HG03342 (cell line): ENCODE results near the gene TUBA1B.
"Not testable (repeated sequence)": the region's sequence is repeated elsewhere in the genome, so short reads cannot be mapped to it uniquely, and the experiment has no call there.

Experiments
- ATAC-seq: cut with Tn5 transposase; IDR thresholded peaks from one replicate; pipeline ENCODE4 v1.9.1; 2021; ENCODE audit warnings: mild to moderate bottlenecking, moderate library complexity; ENCODE audit not compliant: unreplicated experiment

Gene TUBA1B

DNA sequence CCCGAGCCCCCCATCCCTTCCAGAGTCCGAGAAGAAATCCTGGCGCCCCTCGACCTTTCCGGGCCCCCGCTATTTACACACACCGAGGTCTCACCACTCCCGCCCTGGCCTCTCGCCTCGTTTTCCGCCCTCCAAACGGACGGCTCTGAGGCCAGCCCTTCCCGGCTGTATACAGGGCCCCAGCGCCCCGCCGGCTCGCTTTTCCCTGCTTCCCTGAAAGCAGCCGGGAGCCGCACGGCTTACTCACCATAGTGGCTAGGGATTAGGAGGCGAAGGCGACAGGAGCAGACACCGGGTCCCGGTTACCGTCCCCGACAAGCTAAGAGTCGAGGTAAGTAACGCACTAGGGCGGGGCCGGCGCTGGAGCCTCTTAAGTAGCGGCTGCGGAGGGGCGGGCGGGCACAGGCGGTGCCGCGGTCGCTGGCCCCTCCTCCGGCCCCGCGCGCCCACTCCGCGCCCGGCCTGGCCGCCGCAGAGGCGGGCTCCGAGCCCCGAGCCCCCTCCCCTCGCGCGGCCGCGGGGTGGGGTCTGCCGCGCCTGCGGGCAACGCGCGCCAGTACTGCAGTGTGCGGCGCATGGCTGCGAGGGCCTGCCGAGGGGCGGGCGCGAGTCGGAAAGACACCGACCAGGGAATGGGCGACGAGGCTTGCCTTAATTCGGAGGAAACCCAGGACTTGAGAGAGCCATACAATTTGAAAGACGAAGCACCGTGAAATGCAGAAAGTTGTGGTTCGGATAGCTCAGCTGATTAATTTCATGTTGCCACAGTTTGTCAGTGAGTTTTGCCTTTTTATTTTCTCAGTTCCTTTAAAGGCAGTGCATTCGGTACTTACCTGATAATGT is at the start of gene TUBA1B:
Gene TUBA1B (minus strand): TSS at position 345 of the 843 bp plus-strand sequence. CDS start 95 bp downstream, at position 250.
- peak; percentile 68 for ATAC-seq

DNA sequence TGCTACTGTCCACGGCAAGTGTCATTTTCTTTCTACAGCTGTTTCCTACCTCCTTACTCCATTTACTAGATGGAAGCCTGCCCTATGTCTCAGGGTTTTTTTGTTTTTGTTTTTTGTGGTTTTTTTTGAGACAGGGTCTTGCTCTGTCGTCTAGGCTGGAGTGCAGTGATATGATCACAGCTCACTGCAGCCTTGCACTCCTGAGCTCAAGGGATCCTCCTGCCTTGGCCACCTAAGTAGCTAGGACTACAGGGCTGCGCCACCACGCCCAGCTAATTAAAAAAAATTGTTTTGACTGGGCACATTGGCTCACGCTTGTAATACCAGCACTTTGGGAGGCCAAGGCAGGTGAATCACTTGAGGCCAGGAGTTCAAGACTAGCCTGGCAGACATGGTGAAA is 43.0 kb upstream of the TUBA1B start:
- ATAC-seq = no peak

DNA sequence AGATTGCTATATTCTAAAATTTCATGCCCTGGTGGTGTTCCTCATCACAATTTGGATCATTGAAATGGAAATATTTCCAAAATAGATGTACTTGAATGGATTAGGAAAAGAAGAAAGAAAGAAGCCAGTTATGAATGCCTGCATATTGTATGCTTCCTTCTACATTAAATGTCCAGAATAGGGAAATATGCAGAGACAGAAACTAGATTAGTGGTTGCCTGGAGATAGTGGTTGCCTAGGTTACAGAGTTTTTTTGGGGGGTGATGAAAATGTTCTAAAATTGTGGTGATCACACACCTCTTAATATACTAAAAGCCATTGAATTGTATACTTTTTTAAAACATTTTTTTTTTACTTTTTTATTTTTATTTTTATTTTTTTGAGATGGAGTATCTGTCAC is 39.7 kb upstream of the TUBA1B start:
- ATAC-seq = no peak

DNA sequence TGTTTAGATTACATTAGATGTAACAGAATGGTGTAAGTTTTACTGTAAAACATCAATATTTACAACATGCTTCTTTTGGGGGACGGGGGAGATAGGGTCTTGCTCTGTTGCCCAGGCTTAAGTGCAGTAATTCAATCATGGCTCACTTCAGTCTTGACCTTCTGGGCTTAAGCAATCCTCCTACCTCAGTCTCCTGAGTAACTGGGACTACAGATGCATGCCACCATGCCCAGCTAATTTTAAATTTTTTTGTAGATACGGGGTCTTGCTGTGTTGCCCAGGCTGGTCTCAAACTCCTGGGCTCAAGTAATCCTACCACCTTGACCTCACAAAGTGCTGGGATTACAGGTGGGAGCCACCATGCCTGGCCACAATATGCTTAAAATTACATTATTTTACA is 33.9 kb upstream of the TUBA1B start:
- ATAC-seq = no peak

DNA sequence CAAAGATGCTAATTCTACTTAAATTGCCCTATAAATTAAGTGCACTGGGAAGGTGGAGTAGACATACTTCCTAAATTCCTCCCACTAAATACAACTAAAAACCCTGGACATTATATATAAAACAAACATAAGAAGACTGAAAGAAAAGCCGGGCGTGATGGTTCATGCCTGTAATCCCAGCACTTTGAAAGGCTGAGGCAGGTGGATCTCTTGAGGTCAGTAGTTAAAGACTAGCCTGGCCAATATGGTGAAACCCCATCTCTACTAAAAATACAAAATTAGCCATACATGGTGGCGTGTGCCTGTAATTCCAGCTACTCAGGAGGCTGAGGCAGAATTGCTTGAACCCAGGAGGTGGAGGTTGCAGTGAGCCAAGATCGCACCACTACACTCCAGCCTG is 30.7 kb upstream of the TUBA1B start:
- ATAC-seq = not testable (repeated sequence)

DNA sequence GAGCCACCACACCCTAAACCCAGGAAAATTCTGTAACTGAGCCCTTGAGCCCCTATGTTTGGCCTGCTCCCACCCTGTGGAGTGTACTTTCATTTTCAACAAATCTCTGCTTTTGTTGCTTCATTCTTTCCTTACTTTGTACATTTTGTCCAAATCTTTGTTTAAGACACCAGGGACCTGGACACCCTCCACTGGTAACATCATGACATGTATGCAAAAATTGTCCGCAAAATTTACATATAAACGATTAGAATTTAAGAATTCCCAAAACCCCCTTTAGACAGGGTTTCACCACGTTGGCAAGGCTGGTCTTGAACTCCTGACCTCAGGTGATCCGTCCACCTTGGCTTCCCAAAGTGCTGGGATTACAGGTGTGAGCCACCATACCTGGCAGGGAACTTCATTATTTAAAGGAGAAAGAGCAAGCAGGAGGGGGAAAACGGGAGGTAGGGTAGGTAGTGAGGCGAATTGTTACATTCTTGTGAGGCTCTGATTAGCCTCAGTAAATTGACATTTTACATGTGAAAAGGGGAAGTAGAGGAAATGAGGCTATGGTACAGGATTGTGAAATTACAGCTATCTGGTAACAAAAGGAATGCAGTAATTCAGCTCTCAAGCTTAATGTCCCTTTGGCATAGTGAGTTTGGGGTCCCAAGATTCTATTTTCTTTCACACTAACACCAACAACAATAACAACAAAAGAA is 30.0 kb upstream of the TUBA1B start:
- no peak for ATAC-seq

DNA sequence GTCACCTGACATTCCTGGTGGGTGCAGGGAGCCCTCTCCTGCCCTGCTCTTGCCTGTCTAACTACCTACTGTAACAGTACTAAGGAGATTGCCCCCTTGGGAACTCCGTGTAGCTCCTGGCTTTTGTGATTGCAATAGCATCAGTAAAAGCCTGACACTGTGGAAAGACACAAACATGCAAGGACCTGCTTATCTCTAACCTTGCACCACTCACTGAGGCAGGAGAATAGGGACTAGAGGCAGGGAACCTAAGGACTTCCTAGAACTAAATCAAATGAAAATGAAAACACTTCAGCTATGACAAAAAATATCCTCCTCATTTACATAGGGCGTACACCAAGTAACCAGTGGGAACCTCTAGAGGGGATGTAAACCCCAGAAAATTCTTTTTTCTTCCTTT is 29.2 kb upstream of the TUBA1B start:
- no peak for ATAC-seq

DNA sequence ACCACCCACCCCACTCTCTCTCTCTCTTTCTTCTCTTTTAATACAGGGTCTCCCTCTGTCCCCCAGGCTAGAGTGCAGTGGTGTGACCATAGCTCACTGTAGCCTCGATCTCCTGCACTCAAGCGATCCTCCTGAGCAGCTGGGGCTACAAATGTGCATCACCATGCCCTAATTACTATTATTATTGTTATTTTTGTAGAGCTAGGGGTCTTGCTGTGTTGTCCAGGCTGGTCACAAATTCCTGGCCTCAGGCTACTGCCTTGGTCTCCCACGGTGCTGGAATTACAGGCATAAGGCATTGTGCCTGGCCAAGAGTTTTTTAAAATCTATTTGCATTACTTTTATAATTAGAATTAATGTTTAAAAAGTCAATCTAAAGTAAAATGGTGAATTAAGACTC is 23.0 kb upstream of the TUBA1B start:
- no peak for ATAC-seq

DNA sequence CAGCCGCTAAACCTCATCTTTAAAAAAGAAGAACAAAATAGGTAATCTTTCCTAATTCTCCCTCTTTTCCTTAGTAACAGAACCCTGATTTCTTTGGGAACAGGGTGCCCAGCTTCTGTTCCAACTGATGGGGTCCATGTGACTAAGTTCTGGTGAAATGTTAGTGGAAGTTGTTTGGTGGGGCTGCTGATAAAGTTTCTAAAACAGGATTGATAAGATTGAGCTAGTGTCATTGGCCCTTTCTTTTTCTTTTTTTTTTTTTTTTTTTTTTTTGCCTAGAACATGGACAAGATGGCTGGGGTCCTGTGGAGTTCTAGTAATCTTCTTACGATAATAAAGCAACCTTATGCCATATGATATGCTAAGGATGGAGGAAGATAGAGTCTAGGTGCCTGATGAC is 16.2 kb upstream of the TUBA1B start:
- ATAC-seq = no peak

DNA sequence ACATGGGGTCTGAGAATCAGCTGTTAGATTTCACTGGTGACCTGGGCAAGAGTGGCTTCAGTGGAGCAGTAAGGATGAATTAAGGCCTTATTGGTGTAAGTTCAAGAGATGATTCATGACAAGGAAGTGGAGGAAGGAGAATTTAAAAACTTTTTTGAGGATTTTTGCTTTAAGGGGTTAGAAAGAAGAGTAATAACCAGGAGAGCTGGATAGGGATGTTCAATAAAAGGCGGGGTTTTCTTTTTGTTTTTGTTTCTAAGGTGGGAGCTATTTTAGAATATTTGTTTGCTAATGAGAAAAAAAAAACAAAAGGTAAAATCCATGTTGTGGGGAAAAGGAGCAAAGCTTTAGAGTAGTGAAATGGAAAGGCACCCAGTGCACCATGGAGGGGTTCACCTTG is 15.2 kb upstream of the TUBA1B start:
- no peak for ATAC-seq

DNA sequence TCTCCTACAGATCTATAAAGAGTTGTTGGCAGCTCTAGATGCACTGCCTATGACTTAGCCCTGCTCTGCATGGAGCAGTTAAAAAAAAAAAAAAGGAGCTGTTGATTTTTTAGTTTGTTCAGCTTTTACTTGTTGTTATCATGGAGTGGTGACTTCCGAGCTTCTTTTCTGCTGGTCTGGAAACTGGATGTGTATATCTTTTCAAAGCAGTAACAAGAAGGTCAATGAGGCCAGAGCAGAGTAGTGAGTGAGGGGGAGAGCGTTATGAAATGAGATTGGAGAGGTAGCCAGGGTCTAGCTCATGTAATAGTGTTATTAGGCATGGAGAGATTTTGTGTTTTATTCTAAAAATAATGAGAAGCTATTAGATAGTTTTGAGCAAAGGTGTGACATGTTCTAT is 13.2 kb upstream of the TUBA1B start:
- ATAC-seq = no peak

DNA sequence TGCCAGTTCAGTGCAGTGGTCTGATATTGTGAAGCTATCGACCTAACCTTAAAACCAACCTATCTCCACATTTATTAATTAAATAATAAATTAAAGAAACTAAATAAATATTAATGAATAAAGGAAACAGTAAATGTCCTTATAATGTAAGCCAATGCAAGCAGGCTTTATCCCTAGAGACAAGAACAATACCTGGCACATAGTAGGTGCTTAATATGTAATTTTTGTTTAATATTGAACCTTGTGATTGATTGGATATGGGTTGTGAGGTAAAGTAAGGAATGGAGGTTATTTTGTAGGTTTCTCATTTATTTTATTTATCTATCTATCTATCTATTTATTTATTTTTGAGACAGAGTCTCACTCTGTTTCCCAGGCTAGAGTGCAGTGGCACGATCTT is 7.8 kb upstream of the TUBA1B start:
- ATAC-seq = no peak

DNA sequence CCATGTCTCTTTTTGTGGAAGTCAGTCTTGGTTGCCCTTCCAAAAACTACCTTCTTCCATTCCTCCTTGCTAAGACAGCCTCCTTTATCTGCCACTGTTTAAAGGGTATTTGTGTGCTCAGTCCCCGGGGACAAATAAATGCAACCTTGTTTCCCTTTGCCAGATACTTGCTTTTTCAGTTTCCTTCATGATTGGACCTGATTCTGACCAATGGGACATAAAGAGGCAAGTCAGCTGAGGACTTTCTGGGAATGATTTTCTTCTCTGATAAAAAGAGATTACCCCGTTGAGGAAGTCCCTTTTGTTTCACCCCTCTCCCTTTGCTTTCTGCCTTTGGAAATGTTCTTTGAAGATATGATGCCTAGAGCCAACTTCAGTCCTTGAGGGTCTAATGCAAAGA is 7.4 kb upstream of the TUBA1B start:
- no peak for ATAC-seq

DNA sequence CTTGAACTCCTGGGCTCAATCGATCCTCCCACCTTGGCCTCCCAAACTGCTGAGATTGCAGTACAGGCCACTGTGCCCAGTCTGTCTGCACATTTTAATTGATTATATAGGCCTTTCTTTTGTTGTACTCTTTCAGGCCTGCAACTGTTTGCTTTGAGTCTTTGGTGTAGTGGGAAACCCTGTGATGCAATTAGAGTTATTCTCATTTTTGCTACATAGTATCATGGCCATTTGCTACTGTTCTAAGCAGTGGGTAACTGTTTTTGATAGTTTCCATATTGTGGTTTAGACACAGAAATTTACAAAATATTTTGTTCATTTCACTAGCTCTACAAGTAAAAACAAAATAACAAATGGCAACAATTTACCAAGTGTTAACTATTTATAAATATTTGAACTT is 6.3 kb upstream of the TUBA1B start:
- ATAC-seq = no peak

DNA sequence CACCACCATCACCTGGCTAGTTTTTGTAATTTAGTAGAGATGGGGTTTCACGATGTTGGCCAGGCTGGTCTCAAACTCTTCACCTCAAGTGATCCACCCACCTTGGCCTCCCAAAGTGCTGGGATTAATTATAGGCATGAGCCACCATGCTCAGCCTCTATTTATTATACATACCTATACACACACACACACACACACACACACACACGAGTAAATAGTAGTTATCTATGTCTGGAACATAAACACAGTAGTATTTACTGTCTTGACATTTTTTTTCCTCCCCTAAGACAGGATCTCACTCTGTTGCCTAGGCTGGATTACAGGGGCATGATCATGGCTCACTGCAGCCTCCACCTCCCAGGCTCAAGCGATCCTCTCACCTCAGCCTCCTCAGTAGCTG is 5.8 kb upstream of the TUBA1B start:
- ATAC-seq = not testable (repeated sequence)

DNA sequence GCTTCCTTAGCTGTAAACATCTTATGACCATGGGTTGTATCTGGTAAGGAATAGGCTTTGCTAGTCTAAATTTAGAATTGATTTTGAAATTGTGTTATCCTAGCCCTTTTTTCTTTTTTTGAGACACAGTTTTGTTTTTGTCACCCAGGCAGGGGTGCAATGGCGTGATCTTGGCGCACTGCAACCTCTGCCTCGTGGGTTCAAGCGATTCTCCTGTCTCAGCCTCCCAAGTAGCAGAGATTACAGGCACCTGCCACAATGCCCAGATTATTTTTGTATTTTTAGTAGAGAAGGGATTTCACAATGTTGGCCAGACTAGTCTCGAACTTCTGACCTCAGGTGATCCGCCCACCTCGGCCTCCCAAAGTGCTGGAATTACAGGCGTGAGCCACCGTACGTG is 2.4 kb upstream of the TUBA1B start:
- no peak for ATAC-seq

DNA sequence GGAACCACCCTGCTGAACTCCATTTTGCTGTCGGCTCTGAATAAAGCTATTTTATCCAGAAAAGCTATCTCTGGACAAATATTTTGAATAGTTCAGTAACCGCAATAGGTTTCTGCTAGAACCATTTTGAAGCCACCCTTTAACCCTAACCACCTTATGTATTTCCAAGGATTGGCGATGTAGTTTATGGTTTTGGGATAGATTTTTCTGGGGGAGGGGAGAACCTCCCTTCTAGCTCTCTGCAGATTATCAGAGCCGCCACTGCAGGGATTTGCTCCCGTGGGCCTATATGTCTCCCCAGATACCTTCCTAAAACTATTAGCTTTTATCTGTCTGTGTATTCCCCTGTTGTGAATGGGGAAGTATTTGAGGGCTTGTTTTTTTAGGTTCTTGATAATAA is 1.8 kb upstream of the TUBA1B start:
- ATAC-seq = no peak

DNA sequence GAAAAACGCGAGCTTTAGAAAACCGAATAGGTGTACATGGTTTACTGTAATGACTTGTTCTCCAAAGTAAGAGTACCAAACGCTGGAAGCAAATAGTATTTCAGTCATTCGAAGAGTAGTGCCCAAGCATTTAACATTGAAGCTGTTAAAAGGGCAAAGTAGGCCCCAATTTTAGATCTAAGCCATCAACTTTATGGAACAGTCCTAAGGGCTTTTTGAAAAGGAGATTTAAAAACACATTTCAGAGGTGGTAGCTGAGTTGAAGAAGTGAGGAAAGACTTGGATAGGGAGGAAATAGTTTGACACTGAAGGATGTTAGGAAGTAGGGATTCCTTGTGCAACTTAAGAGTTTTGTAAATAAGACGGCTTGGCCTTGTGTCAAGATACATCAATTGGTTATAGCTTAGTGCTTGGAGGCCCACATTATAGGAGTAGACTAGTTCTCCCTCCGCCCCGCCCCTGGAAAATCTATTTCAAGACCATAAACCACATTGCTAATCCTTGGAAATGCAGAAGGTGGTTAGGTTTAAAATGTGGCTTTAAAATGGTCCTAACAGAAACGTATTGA is 783 bp upstream of the TUBA1B start:
- ATAC-seq = no peak

DNA sequence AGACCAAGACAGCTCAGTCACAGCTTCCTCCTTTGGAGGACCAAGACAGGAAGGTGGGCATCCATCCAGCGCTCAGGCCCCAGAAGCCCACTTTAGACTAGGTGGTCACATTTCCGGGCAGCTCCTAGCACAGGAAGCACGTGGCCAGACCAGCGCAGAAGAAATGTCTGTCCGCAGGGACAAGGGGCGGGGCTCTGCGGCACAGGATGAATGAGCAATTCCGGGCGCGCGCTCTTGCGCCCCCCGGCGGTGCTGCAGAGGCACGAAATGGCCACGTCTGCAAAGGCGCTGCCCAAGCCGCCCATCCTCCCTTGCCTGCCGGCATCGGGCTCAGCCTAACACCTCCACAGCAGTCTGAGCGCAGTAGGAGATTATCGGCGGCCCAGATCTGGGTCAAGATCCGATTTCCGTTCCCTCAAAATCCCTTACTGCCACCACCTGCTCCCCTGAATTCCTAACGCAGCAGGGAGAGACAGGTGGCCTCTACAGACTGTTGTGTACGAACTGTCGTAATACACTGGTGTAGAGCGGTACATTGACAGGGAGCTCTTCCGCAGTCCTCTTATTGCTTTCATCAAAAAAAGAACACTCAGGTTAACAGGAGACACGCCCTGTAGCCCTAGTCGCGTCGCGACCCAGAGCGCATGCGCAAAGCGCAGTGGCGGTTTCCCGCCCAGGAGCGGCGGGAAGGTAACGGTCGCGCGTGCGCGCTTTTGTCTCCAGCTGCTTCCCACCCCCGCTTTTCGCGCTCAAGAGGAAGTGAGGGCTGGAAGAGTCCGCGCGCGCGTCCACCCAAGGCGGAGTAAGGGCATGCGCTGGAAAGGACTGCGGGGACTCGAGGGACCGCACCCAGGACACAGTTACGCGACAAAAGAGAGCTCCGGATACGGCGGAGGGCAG is 794 bp downstream of the TUBA1B start:
- peak; percentile 46 for ATAC-seq

DNA sequence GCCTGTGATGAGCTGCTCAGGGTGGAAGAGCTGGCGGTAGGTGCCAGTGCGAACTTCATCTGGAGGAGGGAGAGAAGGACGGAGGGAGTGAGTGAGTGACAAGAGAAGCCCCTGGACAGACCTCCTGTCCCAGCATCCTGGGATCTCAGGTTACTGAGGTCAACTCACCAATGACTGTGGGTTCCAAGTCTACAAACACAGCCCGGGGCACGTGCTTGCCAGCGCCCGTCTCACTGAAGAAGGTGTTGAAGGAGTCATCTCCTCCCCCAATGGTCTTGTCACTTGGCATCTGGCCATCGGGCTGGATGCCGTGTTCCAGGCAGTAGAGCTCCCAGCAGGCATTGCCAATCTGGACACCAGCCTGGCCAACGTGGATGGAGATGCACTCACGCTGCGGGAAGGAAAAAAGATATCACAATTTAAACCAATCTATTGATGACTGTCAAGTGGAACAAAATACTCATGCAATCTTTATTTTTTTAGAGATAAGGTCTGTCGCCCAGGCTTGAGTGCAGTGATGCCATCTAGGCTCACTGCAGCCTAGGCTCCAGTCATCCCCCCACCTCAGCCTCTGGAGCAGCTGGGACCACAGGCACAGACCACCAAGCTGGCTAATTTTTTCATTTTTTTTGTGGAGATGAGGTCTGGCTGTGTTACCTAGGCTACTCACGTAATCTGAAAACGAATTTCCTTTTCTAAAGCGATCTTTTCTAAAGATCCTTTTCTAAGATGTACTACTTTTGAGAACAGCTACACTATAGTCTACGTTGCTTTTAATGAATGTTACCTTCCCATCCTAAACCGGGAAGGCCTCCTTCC is 1.7 kb downstream of the TUBA1B start:
- ATAC-seq = no peak
